ENCODE measurements around the gene VWA3A.

- TF ChIP-seq POLR2A (IDR thresholded peaks at IDR 0.05; ENCODE audit: low read depth, low read length) (no peak), POLR2AphosphoS5 (IDR thresholded peaks at IDR 0.05; ENCODE audit: low read depth, low read length) (no peak), PAX5 (IDR thresholded peaks at IDR 0.05; ENCODE audit: insufficient read depth, low read length, severe bottlenecking) (no peak), TAF1 (IDR thresholded peaks at IDR 0.05; ENCODE audit: low read depth, low read length) (no peak)
Observed at GRCh38 chr16:22071331-22071910, 20.9 kb upstream of the VWA3A start.
